GM19463 (cell line): ENCODE measurements around the gene SLC23A3.

Source experiments
- ATAC-seq: cut with Tn5 transposase; IDR thresholded peaks from one replicate; pipeline ENCODE4 v1.9.1; 2021; ENCODE audit warnings: mild to moderate bottlenecking, moderate library complexity; ENCODE audit not compliant: unreplicated experiment

The SLC23A3 gene

GRCh38 chr2:219116776-219117646 is 52.8 kb downstream of the SLC23A3 start:
- ATAC-seq: no peak

- ATAC-seq: no peak
Observed at GRCh38 chr2:219112651-219113338, 57.0 kb downstream of the SLC23A3 start.

- no peak for ATAC-seq
Observed at GRCh38 chr2:219112062-219112406, 57.8 kb downstream of the SLC23A3 start.
